DMS79 treated with DMSO at 0.1 percent for 48 hours (cell line): Measurements from ENCODE around the gene UBE3C.
A peak's percentile ranks its signal among the peaks of the same experiment; 100 is the strongest.
"Not testable (repeated sequence)": the region's sequence is repeated elsewhere in the genome, so short reads cannot be mapped to it uniquely, and the experiment has no call there.

Experiments
- DNase-seq: peaks from one replicate; lab custom pipeline; 2025; lab: John Stamatoyannopoulos, UW

Gene UBE3C

GRCh38 chr7:157235357-157236333 is 96.9 kb downstream of the UBE3C start:
- no peak for DNase-seq

DNA sequence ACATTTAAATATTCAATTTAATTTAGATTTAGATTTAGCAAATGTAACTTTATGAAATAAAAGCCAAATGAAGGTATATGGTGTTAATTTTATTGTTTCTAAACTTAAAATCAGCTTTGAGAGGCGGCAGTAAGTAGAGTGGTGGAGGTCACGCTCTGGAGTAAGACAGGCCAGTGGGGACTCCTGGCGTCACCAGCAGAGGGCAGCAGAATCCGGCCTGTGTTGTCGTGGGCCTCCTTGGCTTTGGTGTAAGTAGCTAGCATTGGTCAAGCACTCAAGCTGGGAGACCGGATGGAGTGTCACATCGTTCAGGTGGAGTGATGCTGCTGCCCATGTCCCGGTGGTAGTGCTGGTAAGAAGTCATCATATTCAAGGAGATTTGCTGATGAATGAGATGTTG is 99.4 kb downstream of the UBE3C start:
- no peak for DNase-seq

- no peak for DNase-seq
Measured at GRCh38 chr7:157239571-157240270, 101.0 kb downstream of the UBE3C start.

GRCh38 chr7:157241631-157242030 is 102.9 kb downstream of the UBE3C start:
- DNase-seq = no peak

DNA sequence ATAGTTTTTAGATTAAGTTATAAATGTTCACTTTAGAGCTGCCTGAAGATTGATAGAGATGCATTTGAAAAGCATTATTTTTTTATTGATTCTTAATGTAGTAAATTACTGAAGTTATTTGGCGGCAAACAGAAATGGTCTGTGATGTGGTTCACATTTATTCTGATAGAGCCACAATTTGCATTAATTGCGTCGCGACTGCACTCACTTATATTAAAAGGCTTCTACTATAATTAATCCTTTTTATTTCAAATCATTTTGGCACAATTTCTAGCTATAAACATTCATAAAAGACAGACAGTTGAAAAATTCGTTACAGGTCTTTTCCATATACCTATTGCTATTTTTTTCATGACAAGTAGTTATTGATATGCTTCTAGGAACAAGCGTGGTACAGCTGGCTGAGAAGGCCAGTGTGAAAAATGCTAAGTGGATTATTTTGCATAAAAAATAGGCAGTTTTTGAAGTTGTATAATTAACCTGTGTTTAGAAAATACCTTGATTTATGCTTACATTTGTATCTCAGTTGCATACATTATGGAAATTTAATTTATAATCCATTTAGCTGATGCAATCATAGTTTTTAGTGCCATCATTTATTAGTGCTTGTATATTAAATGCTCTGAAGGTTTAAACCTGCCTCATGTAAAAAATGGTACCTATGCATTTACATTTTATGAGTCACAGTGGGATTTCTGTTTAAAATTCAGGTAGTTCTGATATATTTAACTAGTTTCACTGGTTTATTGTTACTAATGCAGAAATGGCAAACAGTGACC is 106.0 kb downstream of the UBE3C start:
- no peak for DNase-seq

DNA sequence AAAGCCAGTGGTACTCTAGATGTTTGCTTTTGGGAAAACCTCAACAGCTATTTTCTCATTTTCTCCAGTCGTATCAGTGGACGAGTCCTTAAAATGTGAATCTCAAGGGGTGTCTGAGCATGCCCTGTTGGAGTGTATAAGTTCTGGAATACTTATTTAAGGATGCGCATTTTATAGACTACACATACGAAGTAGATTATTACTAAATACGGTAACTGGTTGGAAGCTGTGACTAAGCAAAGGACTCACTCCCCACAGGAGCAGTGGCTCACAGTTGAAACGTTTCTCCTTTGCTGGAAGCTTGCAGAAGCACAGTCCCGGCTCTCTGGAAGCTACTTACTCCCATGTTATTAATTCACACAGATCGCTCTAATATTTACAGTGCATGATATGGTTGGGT is 107.3 kb downstream of the UBE3C start:
- DNase-seq = no peak

- no peak for DNase-seq
Measured at GRCh38 chr7:157248659-157249058, 109.9 kb downstream of the UBE3C start.

- DNase-seq = no peak
Measured at GRCh38 chr7:157250605-157251228, 112.0 kb downstream of the UBE3C start.

DNA sequence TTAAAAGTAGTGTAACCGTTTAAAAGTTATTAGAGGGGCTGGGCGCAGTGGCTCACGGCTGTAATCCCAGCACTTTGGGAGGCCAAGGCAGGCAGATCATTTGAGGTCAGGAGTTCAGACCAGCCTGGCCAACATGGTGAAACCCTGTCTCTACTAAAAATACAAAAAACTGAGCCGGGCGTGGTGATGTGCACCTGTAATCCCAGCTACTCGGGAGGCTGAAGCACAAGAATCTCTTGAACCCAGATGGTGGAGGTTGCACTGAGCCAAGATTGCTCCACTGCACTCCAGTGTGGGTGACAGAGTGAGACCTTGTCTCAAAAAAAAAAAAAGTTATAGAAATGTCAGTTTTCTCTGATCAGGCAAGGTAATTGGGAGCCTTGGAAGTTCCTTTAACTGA is 113.1 kb downstream of the UBE3C start:
- not testable (repeated sequence) for DNase-seq

DNA sequence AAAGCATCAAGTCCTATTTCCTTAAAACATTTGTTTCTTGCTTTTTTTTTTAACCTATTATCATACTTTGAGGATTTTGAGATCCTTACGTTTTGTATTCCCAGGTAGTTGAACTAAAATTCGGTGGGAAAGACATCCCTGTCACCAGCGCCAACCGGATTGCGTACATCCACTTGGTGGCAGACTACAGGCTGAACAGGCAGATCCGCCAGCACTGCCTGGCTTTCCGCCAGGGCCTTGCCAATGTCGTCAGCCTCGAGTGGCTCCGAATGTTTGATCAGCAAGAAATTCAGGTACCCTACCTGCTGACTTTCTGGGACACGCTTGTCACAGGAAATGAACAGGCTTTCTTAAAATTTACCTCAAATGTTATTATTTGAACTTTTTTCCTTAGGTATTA is 115.1 kb downstream of the UBE3C start:
- peak; percentile 94 for DNase-seq

DNA sequence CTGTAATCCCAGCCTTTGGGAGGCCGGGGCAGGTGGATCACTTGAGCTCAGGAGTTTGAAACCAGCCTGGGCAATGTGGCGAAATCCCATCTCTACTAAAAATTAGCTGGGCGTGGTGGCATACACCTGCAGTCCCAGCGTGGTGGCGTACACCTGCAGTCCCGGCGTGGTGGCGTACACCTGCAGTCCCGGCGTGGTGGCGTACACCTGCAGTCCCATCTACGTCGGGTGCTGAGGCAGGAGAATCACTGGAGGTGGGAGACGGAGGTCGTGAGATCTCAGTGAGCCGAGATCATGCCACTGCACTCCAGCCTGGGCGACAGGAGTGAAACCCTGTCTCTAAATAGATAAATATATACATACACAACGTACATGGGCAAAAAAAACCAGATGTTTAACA is 116.1 kb downstream of the UBE3C start:
- not testable (repeated sequence) for DNase-seq

- no peak for DNase-seq
Measured at GRCh38 chr7:157255201-157255606, 116.5 kb downstream of the UBE3C start.

DNA sequence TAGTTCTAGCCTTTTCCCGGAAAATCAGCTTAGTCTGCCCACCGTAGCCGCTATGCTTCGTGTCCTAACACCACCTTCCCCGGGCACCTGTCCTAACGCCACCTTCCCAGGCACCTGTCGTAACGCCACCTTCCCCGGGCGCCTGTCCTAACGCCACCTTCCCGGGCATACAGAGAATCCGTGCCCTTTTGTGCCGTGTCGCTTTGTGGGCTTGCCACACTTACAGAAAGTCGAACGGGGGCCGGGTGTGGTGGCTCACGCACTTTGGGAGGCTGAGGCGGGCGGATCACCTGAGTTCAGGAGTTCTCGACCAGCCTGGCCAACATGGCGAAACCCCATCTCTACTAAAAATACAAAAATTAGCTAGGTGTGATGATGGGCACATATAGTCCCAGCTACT is 124.4 kb downstream of the UBE3C start:
- no peak for DNase-seq

GRCh38 chr7:157265051-157265450 is 126.3 kb downstream of the UBE3C start:
- no peak for DNase-seq

GRCh38 chr7:157266272-157266671 is 127.5 kb downstream of the UBE3C start:
- no peak for DNase-seq

GRCh38 chr7:157267516-157267915 is 128.8 kb downstream of the UBE3C start:
- no peak for DNase-seq

- DNase-seq = no peak
Measured at GRCh38 chr7:157267956-157268355, 129.2 kb downstream of the UBE3C start.

DNA sequence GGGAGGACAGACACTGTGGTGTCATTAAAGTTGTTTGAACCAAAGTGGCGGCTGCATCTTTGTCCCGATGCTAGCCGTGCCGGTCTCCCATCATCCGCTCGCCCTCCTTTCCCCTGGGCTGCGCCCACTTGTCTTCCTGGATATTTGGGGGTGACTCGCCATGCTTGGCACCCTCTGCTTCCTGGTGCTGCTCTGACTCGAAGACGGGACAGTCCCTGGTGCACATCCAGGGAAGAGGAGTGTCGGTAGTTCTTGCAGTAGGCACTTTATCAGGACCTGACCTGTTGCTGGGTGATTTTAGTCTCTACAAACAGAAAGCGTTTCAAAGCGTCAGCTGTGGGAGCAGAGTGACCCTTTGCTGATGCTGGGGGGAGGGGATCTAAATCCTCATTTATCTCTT is 129.8 kb downstream of the UBE3C start:
- no peak for DNase-seq

DNA sequence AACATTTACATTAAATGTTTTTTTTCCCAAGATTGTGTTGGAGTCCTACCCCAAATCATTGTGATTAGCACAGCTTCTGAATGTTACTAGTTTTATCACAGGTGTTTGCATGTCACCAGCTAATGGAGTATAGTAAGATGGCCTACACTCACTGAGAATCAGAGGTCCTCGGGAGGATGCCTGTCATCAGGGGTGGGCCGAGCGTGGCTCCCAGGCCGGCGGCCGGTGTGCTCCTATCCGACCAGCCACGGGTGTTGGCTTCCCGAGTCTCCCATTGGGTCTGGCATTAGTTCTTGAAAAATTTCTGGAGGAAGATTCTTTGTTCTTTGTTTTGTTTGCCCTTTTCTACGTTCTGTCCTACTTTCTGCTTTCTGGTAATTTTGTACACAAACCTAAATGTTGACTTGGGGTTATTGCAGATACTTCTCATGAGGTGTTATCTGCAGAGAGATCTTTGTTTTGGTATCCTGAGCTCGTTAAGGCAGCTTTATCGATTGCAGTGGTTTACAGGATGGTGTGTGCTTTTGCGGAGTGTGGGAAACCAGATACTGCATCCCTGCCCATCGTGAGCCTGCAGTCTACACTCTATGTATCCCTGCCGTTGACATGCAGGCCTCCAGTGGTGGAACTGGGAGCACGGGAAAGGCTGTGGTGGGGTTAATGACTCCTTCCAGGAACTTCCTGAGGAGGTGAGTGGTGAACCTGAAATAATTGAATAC is 130.8 kb downstream of the UBE3C start:
- DNase-seq = no peak

- DNase-seq = no peak
Measured at GRCh38 chr7:157270060-157270444, 131.3 kb downstream of the UBE3C start.

GRCh38 chr7:157271315-157271990 is 132.7 kb downstream of the UBE3C start:
- DNase-seq = no peak
